Transverse colon (tissue), 4 donors: ENCODE measurements around the gene TXNL4B. TPM values are rescaled to one million over a fixed set of nuclear protein-coding genes. Genes with fewer than 3 reads are reported as not detected.

Source experiments
- DNase-seq: peaks from one replicate; pipeline ENCODE4 v3.0.0-alpha.2; 2019
- H3K27ac ChIP-seq, 4 donors: fragments of 200-600 bp; sonication (generic); 2 replicates each; pipeline ENCODE4 v1.5.1; 2016 to 2018; ENCODE audit warnings: inconsistent platforms in 4 of 4
- H3K27me3 ChIP-seq: fragments of 200-600 bp; sonication (generic); 2 replicates; pipeline ENCODE4 v1.5.1; 2017; ENCODE audit warnings: inconsistent platforms
- H3K36me3 ChIP-seq, 4 donors: fragments of 200-600 bp; sonication (generic); 2 replicates each; pipeline ENCODE4 v1.5.1; 2017 to 2019; ENCODE audit warnings: inconsistent platforms in 4 of 4
- H3K4me1 ChIP-seq, 4 donors: fragments of 200-600 bp; sonication (generic); 2 replicates each; pipeline ENCODE4 v1.5.1; 2017 to 2020; ENCODE audit warnings: inconsistent platforms in 4 of 4
- H3K4me3 ChIP-seq, 4 donors: fragments of 200-600 bp; sonication (generic); 1 replicate in 1 of 4; 2 replicates in 3 of 4; pipeline versions ENCODE4 v1.5.1 to v1.6.1; 2017 to 2019; ENCODE audit warnings: inconsistent platforms in 4 of 4
- H3K9me3 ChIP-seq, 2 donors: fragments of 200-600 bp; sonication (generic); 2 replicates each; pipeline ENCODE4 v1.5.1; 2017 to 2019; ENCODE audit warnings: inconsistent platforms in 2 of 2
- EP300 ChIP-seq: sonication (generic); formaldehyde crosslinking; IDR thresholded peaks from one replicate; pipeline ENCODE4 v1.6.1; 2017; ENCODE audit warnings: antibody characterized with exemption, low read depth
- POLR2A ChIP-seq: fragments of 450-650 bp; IDR thresholded peaks from one replicate; pipeline ENCODE4 v1.6.1; 2016; ENCODE audit warnings: antibody characterized with exemption, mild to moderate bottlenecking, moderate library complexity
- POLR2AphosphoS5 ChIP-seq, 3 donors: sonication (generic); formaldehyde crosslinking; IDR thresholded peaks; one replicate each; pipeline ENCODE4 v1.6.1; 2016; ENCODE audit warnings: antibody characterized with exemption in 3 of 3
- whole genome bisulfite sequencing, 2 donors: methylation state at CpG; one replicate each; pipeline ENCODE4 v1.1.5; 2018; ENCODE audit warnings: low coverage in 1 of 2; 5-methylcytosine and 5-hydroxymethylcytosine counted together
- in situ Hi-C, 4 donors: fragments of 200-750 bp; cut with MboI; loops; one replicate each; pipeline versions ENCODE4 v1.15.0 to v1.15.1; 2017; ENCODE audit warnings: low sequenced_read_pairs in 3 of 4, low pct_ligation_motif_present in 1 of 4, low pct_unique_long_range_greater_than_20kb in 1 of 4
- intact Hi-C: fragments of 100-400 bp; cut with DNase I; formaldehyde crosslinking; loops from one replicate; pipeline ENCODE4 v1.15.1; 2023; ENCODE audit warnings: low total_unique reads
- total RNA-seq, 4 donors: library from RNA; depleted of rRNA; stranded (reverse); fragments of >200 nt; gene quantifications; one replicate each; pipeline ENCODE4 v1.1.0, GENCODE V29; 2016
- TF ChIP-seq, protein P1 (sequence below), 5 experiments: fragments of 200-600 bp in 3 of 5; fragments of 450-650 bp in 2 of 5; sonication (generic) in 3 of 5; IDR thresholded peaks; 1 replicate in 2 of 5; 2 replicates in 3 of 5; pipeline ENCODE4 v1.5.1; 2016 to 2017; ENCODE audit warnings: antibody characterized with exemption in 5 of 5, inconsistent platforms in 3 of 5, mild to moderate bottlenecking in 2 of 5, moderate library complexity in 1 of 5

Gene TXNL4B
- total RNA-seq: 10 to 100 TPM in 3 of 4 donors, 1 to 10 TPM in 1; 9.8 to 23.9 (median 12.8) TPM

- Histone ChIP-seq H3K4me1 (peaks cover 17 to 36% (median 29%) of the 10 kb centered on the region in 4 donors), H3K4me3 (peak within 1 kb of the TSS; percentile 69 to 92 (median 86)), H3K36me3 (peaks cover 0 to 29% (median 13%) of the 10 kb centered on the region in 4 donors), H3K27me3 (no peaks in the 10 kb centered on the region), H3K9me3 (no peaks in the 10 kb centered on the region), H3K27ac (peak within 1 kb of the TSS; percentile 87 to 94 (median 92))
- in situ Hi-C loops: no loop called here
- intact Hi-C loops: no loop called here
- TF ChIP-seq, protein P1, sequence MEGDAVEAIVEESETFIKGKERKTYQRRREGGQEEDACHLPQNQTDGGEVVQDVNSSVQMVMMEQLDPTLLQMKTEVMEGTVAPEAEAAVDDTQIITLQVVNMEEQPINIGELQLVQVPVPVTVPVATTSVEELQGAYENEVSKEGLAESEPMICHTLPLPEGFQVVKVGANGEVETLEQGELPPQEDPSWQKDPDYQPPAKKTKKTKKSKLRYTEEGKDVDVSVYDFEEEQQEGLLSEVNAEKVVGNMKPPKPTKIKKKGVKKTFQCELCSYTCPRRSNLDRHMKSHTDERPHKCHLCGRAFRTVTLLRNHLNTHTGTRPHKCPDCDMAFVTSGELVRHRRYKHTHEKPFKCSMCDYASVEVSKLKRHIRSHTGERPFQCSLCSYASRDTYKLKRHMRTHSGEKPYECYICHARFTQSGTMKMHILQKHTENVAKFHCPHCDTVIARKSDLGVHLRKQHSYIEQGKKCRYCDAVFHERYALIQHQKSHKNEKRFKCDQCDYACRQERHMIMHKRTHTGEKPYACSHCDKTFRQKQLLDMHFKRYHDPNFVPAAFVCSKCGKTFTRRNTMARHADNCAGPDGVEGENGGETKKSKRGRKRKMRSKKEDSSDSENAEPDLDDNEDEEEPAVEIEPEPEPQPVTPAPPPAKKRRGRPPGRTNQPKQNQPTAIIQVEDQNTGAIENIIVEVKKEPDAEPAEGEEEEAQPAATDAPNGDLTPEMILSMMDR (IDR thresholded peaks at IDR 0.05): no peak
- TF ChIP-seq POLR2A (peak; percentile 87), POLR2AphosphoS5 (IDR thresholded peaks at IDR 0.05) (peak; percentile 86 to 96 (median 94))
- peak; percentile 95 for DNase-seq
- 0% methylated on average over 3 to 43 of the region's 43 CpGs for WGBS, 2 donors
Observed at GRCh38 chr16:72093448-72094265, at the start of gene TXNL4B, which contains the start of gene DHX38. Gene TXNL4B, minus strand, starts transcription at chr16:72093620. Its CDS starts 2,871 bp downstream, at chr16:72090749. Gene DHX38, plus strand, starts transcription at chr16:72093847. Its CDS starts 2,311 bp downstream, at chr16:72096158.

DNA sequence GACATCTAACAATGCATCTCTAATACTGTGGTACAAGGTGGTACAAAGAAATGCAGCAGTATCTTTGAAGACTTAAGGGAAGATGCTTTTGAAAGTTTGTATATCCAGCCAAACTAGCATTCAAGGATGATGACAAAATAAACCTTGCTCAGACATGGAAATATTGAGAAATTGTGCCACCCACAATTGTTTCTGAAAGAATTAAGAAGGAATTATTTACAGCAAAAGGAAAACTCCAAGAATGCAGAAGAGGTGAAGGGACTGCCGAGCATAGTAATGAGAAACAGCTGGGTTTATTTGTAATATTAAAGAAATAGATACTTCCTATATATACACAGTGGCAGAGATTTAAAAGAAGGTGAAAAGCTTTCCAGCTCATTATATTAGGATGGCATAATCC, 49.1 kb upstream of the TXNL4B start:
- Histone ChIP-seq H3K4me3 (no peak overlapping the region), H3K27ac (no peak overlapping the region), H3K9me3 (no peaks in the 10 kb centered on the region), H3K36me3 (no peaks in the 10 kb centered on the region), H3K27me3 (no peaks in the 10 kb centered on the region), H3K4me1 (no peaks in the 10 kb centered on the region)
- WGBS, 2 donors: 88 to 89% methylated on average over 1 of the region's 1 CpG
- intact Hi-C loops (no loop called here), in situ Hi-C loops (loop anchor here in 1 of 4 donors (25.0 kb wide), 1 partner anchor 320 kb away; no protein-coding TSS in a partner anchor)
- TF ChIP-seq EP300 (no peak), POLR2AphosphoS5 (IDR thresholded peaks at IDR 0.05) (no peak), POLR2A (no peak)
- TF ChIP-seq, protein P1 (IDR thresholded peaks at IDR 0.05): no peak
- no peak for DNase-seq

DNA sequence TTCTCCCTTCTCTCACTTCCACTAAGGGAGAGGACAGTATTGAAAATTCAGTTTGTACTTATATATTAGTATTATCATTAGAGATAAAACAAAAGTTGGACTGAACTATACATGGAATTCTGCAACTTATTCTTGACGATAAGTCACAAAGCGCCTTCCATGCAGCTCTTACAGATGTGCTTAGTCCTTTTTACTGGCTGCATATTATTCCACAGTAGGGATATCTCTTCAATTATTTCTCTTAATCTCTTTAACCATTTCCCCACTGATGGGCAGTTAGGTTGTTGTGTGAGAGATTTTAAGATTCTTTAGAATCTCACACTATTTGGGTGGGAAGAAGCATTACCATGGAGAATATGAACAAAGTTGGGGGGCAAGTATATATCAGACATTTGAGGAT, 46.5 kb upstream of the TXNL4B start:
- Histone ChIP-seq H3K27me3 (no peaks in the 10 kb centered on the region), H3K27ac (no peak overlapping the region), H3K4me3 (no peak overlapping the region), H3K4me1 (no peaks in the 10 kb centered on the region), H3K36me3 (no peaks in the 10 kb centered on the region), H3K9me3 (no peaks in the 10 kb centered on the region)
- 95 to 100% methylated on average over 2 of the region's 2 CpGs for WGBS, 2 donors
- TF ChIP-seq POLR2AphosphoS5 (IDR thresholded peaks at IDR 0.05) (no peak), EP300 (no peak), POLR2A (no peak)
- TF ChIP-seq, protein P1 (IDR thresholded peaks at IDR 0.05): no peak
- in situ Hi-C loops: loop anchor here in 1 of 4 donors (25.0 kb wide), 1 partner anchor 322 kb away; no protein-coding TSS in a partner anchor
- intact Hi-C loops: no loop called here
- DNase-seq: no peak

DNA sequence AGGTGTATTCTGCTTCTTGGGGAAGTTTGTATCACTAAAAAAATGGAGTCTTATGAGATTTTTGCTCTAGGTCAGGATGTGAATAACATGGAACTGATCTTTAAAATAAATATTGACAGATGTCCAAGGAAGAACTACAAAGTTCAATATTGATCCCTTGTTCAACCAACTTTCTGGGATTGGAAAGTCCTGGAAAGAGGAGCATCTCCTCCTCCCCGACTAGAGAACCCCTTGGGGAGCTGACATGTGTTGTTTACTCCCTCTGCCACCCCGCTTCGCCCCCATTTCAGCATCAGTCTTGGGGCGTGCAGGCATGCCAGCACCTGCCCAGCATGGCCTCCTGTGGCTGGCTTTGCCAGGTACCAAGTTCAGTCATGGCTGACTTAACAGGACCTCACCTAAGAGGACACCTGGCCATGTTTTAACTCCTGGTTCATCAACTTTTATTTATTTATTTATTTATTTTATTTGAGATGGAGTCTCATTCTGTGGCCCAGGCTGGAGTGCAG, 44.7 kb upstream of the TXNL4B start:
- no peaks in the 10 kb centered on the region for H3K9me3 ChIP-seq
- intact Hi-C loops (no loop called here), in situ Hi-C loops (loop anchor here in 1 of 4 donors (25.0 kb wide), 1 partner anchor 324 kb away; no protein-coding TSS in a partner anchor)
- no peaks in the 10 kb centered on the region for H3K4me1 ChIP-seq
- TF ChIP-seq EP300 (no peak), POLR2AphosphoS5 (IDR thresholded peaks at IDR 0.05) (no peak)
- TF ChIP-seq, protein P1 (IDR thresholded peaks at IDR 0.05): no peak
- no peak overlapping the region for H3K4me3 ChIP-seq
- H3K27me3 ChIP-seq: no peaks in the 10 kb centered on the region
- no peak for DNase-seq
- 87 to 100% methylated on average over 2 to 4 of the region's 4 CpGs for WGBS, 2 donors
- H3K36me3 ChIP-seq: no peaks in the 10 kb centered on the region
- H3K27ac ChIP-seq: no peak overlapping the region
